DND-41 (cell line): ENCODE data around the gene AKR1A1.
"Not testable (repeated sequence)": the region's sequence is repeated elsewhere in the genome, so short reads cannot be mapped to it uniquely, and the experiment has no call there.

Source experiments
- ATAC-seq: fragments of 200-7000 bp; cut with Tn5 transposase; 3 replicates; pipeline ENCODE4 v1.9.1; 2021; ENCODE audit warnings: low read depth; ENCODE audit not compliant: insufficient read depth
- DNase-seq: peaks from one replicate; pipeline ENCODE4 v3.0.0-alpha.2; 2020
- H2AFZ ChIP-seq: 2 replicates; pipeline ENCODE4 v1.6.0; 2012; ENCODE audit warnings: low read depth, low read length
- H3K27ac ChIP-seq: 2 replicates; pipeline ENCODE4 v1.5.1; 2012; ENCODE audit warnings: low read length, inconsistent platforms
- H3K27me3 ChIP-seq: fragments of 200-600 bp; sonication (generic); 2 replicates; pipeline ENCODE4 v1.6.0; 2012; ENCODE audit warnings: low read length, mild to moderate bottlenecking, inconsistent platforms; ENCODE audit not compliant: insufficient read depth, poor library complexity
- H3K36me3 ChIP-seq: 2 replicates; pipeline ENCODE4 v1.5.1; 2012; ENCODE audit warnings: low read length, inconsistent platforms; ENCODE audit not compliant: insufficient read depth
- H3K4me1 ChIP-seq: 2 replicates; pipeline ENCODE4 v1.5.1; 2012; ENCODE audit warnings: mild to moderate bottlenecking, low read length; ENCODE audit not compliant: insufficient read depth
- H3K4me2 ChIP-seq: 2 replicates; pipeline ENCODE4 v1.6.0; 2012; ENCODE audit warnings: mild to moderate bottlenecking, moderate library complexity, low read length, inconsistent platforms; ENCODE audit not compliant: insufficient read depth
- H3K4me3 ChIP-seq, 2 experiments: fragments of 200-600 bp in 1 of 2; shearing (Covaris generic) in 1 of 2; 2 replicates each; pipeline ENCODE4 v1.5.1; 2012 to 2016; ENCODE audit warnings: inconsistent platforms in 2 of 2, low read length in 2 of 2, mild to moderate bottlenecking in 2 of 2, low read depth in 1 of 2, moderate library complexity in 1 of 2
- H3K79me2 ChIP-seq: 2 replicates; pipeline ENCODE4 v1.6.0; 2012; ENCODE audit warnings: low read length, inconsistent platforms; ENCODE audit not compliant: insufficient read depth
- H3K9ac ChIP-seq: 2 replicates; pipeline ENCODE4 v1.6.0; 2012; ENCODE audit warnings: low read depth, mild to moderate bottlenecking, inconsistent platforms, low read length, moderate library complexity
- H3K9me3 ChIP-seq: 2 replicates; pipeline ENCODE4 v1.5.1; 2012; ENCODE audit warnings: low read length, moderate library complexity, mild to moderate bottlenecking, inconsistent platforms; ENCODE audit not compliant: insufficient read depth, severe bottlenecking
- H4K20me1 ChIP-seq: 2 replicates; pipeline ENCODE4 v1.6.0; 2012; ENCODE audit warnings: low read length; ENCODE audit not compliant: insufficient read depth
- CTCF ChIP-seq: IDR thresholded peaks from 2 replicates; pipeline ENCODE4 v1.5.1; 2012; ENCODE audit warnings: borderline replicate concordance, low read length, moderate library complexity, mild to moderate bottlenecking; ENCODE audit not compliant: poor library complexity, severe bottlenecking; ENCODE audit errors: extremely low read depth
- EZH2 ChIP-seq: IDR thresholded peaks from 3 replicates; pipeline ENCODE4 v1.6.1; 2012; ENCODE audit warnings: borderline replicate concordance, low read depth, mild to moderate bottlenecking, moderate library complexity, low read length, inconsistent platforms; ENCODE audit not compliant: severe bottlenecking

Gene AKR1A1

GRCh38 chr1:45510036-45510971 is 40.3 kb upstream of the AKR1A1 start:
- Histone ChIP-seq H3K9ac (no peak overlapping the region), H3K79me2 (no peaks in the 10 kb centered on the region), H3K27ac (no peak overlapping the region), H4K20me1 (peaks cover 23% of the 10 kb centered on the region), H3K4me3 (no peak overlapping the region), H3K36me3 (peaks cover 83% of the 10 kb centered on the region), H3K4me2 (no peak overlapping the region), H3K9me3 (no peaks in the 10 kb centered on the region), H3K27me3 (no peaks in the 10 kb centered on the region), H2AFZ (no peak overlapping the region), H3K4me1 (no peaks in the 10 kb centered on the region)
- TF ChIP-seq EZH2 (no peak), CTCF (no peak)
- DNase-seq: no peak
- no peak for ATAC-seq

DNA sequence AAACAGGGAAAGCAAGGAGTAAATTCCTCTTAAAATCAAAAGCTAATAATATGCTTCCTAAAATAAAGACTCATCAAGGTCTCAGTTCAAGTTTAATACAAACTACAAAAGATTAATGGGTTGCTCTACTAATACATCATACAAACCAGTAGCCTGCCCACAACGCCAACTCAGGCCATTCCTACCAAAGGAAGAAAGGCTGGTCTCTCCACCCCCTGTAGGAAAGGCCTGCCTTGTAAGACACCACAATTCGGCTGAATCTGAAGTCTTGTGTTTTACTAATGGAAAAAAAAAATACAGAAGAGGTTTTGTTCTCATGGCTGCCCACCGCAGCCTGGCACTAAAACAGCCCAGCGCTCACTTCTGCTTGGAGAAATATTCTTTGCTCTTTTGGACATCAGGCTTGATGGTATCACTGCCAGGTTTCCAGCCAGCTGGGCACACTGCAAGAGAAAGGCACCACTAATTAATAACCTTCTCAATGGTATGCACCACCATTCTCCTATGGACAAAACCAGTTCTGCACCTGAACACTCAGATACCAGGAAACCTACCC is 39.6 kb upstream of the AKR1A1 start:
- no peak for DNase-seq
- H3K79me2 ChIP-seq: 0 out of 2 replicates have a peak, but pooled peaks cover 3% of the 10 kb centered on the region
- no peak overlapping the region for H2AFZ ChIP-seq
- H3K27me3 ChIP-seq: no peaks in the 10 kb centered on the region
- H3K36me3 ChIP-seq: peaks cover 90% of the 10 kb centered on the region
- H3K4me2 ChIP-seq: no peak overlapping the region
- ATAC-seq: no peak
- H3K9me3 ChIP-seq: no peaks in the 10 kb centered on the region
- H3K4me3 ChIP-seq: no peak overlapping the region
- no peak overlapping the region for H3K27ac ChIP-seq
- TF ChIP-seq EZH2 (no peak), CTCF (no peak)
- H4K20me1 ChIP-seq: peaks cover 24% of the 10 kb centered on the region
- no peak overlapping the region for H3K9ac ChIP-seq
- no peaks in the 10 kb centered on the region for H3K4me1 ChIP-seq

- peaks cover 98% of the 10 kb centered on the region for H3K36me3 ChIP-seq
- H3K27ac ChIP-seq: no peak overlapping the region
- peaks cover 5% of the 10 kb centered on the region; the same call in 1 of the 2 replicates for H3K4me1 ChIP-seq
- peaks cover 17% of the 10 kb centered on the region for H3K79me2 ChIP-seq
- TF ChIP-seq CTCF (peak; percentile 86), EZH2 (no peak)
- peak; percentile 55 for DNase-seq
- peak; percentile 59 for ATAC-seq
- H4K20me1 ChIP-seq: peaks cover 31% of the 10 kb centered on the region
- H3K9ac ChIP-seq: no peak overlapping the region
- H3K4me3 ChIP-seq: no peak overlapping the region
- no peaks in the 10 kb centered on the region for H3K9me3 ChIP-seq
- no peaks in the 10 kb centered on the region for H3K27me3 ChIP-seq
- H2AFZ ChIP-seq: no peak overlapping the region
- no peak overlapping the region for H3K4me2 ChIP-seq
Measured at GRCh38 chr1:45512641-45513054, 38.0 kb upstream of the AKR1A1 start.

- H3K27ac ChIP-seq, H3K4me3 ChIP-seq, H3K27me3 ChIP-seq, ATAC-seq, H2AFZ ChIP-seq, H3K9me3 ChIP-seq, H3K4me1 ChIP-seq, DNase-seq, H3K4me2 ChIP-seq, H3K9ac ChIP-seq: not testable (repeated sequence)
- peaks cover 95% of the 10 kb centered on the region for H3K36me3 ChIP-seq
- H3K79me2 ChIP-seq: peaks cover 27% of the 10 kb centered on the region
- peaks cover 26% of the 10 kb centered on the region for H4K20me1 ChIP-seq
Measured at GRCh38 chr1:45513532-45514260, 36.9 kb upstream of the AKR1A1 start.
